IPS DF 6.9 (cell line): ENCODE data around the gene PLA2G4B.

Experiments
- DNase-seq: peaks from one replicate; pipeline ENCODE4 v3.0.0-alpha.2; 2013; ENCODE audit warnings: low read depth, low spot score
- H3K27ac ChIP-seq: one replicate; pipeline ENCODE4 v1.5.1; 2013; ENCODE audit warnings: low read length, control low read depth
- H3K27me3 ChIP-seq: 2 replicates; pipeline ENCODE4 v1.6.1; 2013; ENCODE audit warnings: mild to moderate bottlenecking, low read length; ENCODE audit not compliant: control insufficient read depth, insufficient read depth
- H3K36me3 ChIP-seq: 2 replicates; pipeline ENCODE4 v1.6.1; 2013; ENCODE audit warnings: low read length; ENCODE audit not compliant: control insufficient read depth, insufficient read depth
- H3K4me1 ChIP-seq: 2 replicates; pipeline ENCODE4 v1.6.1; 2013; ENCODE audit warnings: low read length; ENCODE audit not compliant: control insufficient read depth, insufficient read depth
- H3K4me3 ChIP-seq: 2 replicates; pipeline ENCODE4 v1.5.1; 2013; ENCODE audit warnings: mild to moderate bottlenecking, low read length
- H3K9me3 ChIP-seq: 2 replicates; pipeline ENCODE4 v1.6.1; 2013; ENCODE audit warnings: low read length, inconsistent platforms; ENCODE audit not compliant: control insufficient read depth, insufficient read depth
- WGBS: extraction: QIAGEN DNeasy Blood & Tissue Kit; methylation state at CpG from one replicate; pipeline ENCODE4 v1.1.7; 2013; ENCODE audit warnings: mixed read lengths, missing lambda C conversion rate; ENCODE audit not compliant: insufficient read length, insufficient coverage; 5-methylcytosine and 5-hydroxymethylcytosine counted together

The PLA2G4B gene

GRCh38 chr15:41886741-41887140 lies 48.1 kb downstream of the PLA2G4B start:
- H3K27ac ChIP-seq, result no peak overlapping the region
- DNase-seq, result no peak
- H3K36me3 ChIP-seq, result no peaks in the 10 kb centered on the region; the same call in 1 of the 2 replicates
- H3K4me3 ChIP-seq, result no peak overlapping the region
- peaks cover under 1% of the 10 kb centered on the region; the same call in 1 of the 2 replicates for H3K4me1 ChIP-seq
- WGBS, result no CpG with 5 or more reads among the region's 7 CpGs
- H3K27me3 ChIP-seq, result peaks cover 5% of the 10 kb centered on the region; the same call in 1 of the 2 replicates
- H3K9me3 ChIP-seq, result no peaks in the 10 kb centered on the region

- Histone ChIP-seq H3K27ac (no peak overlapping the region), H3K4me3 (no peak overlapping the region), H3K36me3 (no peaks in the 10 kb centered on the region; the same call in 1 of the 2 replicates), H3K4me1 (no peaks in the 10 kb centered on the region), H3K27me3 (peaks cover 5% of the 10 kb centered on the region; the same call in 1 of the 2 replicates), H3K9me3 (no peaks in the 10 kb centered on the region)
- no CpG with 5 or more reads among the region's 10 CpGs for WGBS
- DNase-seq, result no peak
Observed at GRCh38 chr15:41887161-41887560, 48.5 kb downstream of the PLA2G4B start.

GRCh38 chr15:41887893-41888292 lies 49.2 kb downstream of the PLA2G4B start:
- no CpG with 5 or more reads among the region's 9 CpGs for WGBS
- Histone ChIP-seq H3K4me1 (no peaks in the 10 kb centered on the region), H3K27me3 (peaks cover 1% of the 10 kb centered on the region; the same call in 1 of the 2 replicates), H3K9me3 (no peaks in the 10 kb centered on the region), H3K27ac (no peak overlapping the region), H3K36me3 (no peaks in the 10 kb centered on the region; the same call in 1 of the 2 replicates), H3K4me3 (no peak overlapping the region)
- DNase-seq, result no peak

- no peak overlapping the region for H3K4me3 ChIP-seq
- H3K4me1 ChIP-seq, result no peaks in the 10 kb centered on the region
- no peaks in the 10 kb centered on the region for H3K9me3 ChIP-seq
- H3K27ac ChIP-seq, result no peak overlapping the region
- WGBS, result no CpG with 5 or more reads among the region's 7 CpGs
- H3K36me3 ChIP-seq, result no peaks in the 10 kb centered on the region; the same call in 1 of the 2 replicates
- no peaks in the 10 kb centered on the region for H3K27me3 ChIP-seq
- DNase-seq, result no peak
Observed at GRCh38 chr15:41888662-41889253, 50.1 kb downstream of the PLA2G4B start.

GRCh38 chr15:41890050-41890690 lies 51.5 kb downstream of the PLA2G4B start:
- no peak for DNase-seq
- Histone ChIP-seq H3K4me1 (0 out of 2 replicates have a peak, but pooled peaks cover 2% of the 10 kb centered on the region), H3K4me3 (no peak overlapping the region), H3K27me3 (no peaks in the 10 kb centered on the region), H3K9me3 (no peaks in the 10 kb centered on the region), H3K27ac (no peak overlapping the region), H3K36me3 (no peaks in the 10 kb centered on the region; the same call in 1 of the 2 replicates)
- no CpG with 5 or more reads among the region's 6 CpGs for WGBS

GRCh38 chr15:41891226-41891625 lies 52.6 kb downstream of the PLA2G4B start:
- no peaks in the 10 kb centered on the region for H3K36me3 ChIP-seq
- H3K27ac ChIP-seq, result no peak overlapping the region
- 0 out of 2 replicates have a peak, but pooled peaks cover 2% of the 10 kb centered on the region for H3K4me1 ChIP-seq
- no peaks in the 10 kb centered on the region for H3K9me3 ChIP-seq
- no CpG with 5 or more reads among the region's 6 CpGs for WGBS
- H3K4me3 ChIP-seq, result no peak overlapping the region
- no peaks in the 10 kb centered on the region for H3K27me3 ChIP-seq
- DNase-seq, result no peak

GRCh38 chr15:41891946-41892345 lies 53.3 kb downstream of the PLA2G4B start:
- no peak for DNase-seq
- H3K27me3 ChIP-seq, result no peaks in the 10 kb centered on the region
- H3K4me3 ChIP-seq, result no peak overlapping the region
- no peaks in the 10 kb centered on the region for H3K36me3 ChIP-seq
- WGBS, result no CpG with 5 or more reads among the region's 3 CpGs
- H3K4me1 ChIP-seq, result 0 out of 2 replicates have a peak, but pooled peaks cover 2% of the 10 kb centered on the region
- H3K27ac ChIP-seq, result no peak overlapping the region
- H3K9me3 ChIP-seq, result no peaks in the 10 kb centered on the region

- 0 out of 2 replicates have a peak, but pooled peaks cover 2% of the 10 kb centered on the region for H3K4me1 ChIP-seq
- no peaks in the 10 kb centered on the region for H3K27me3 ChIP-seq
- WGBS, result no CpG with 5 or more reads among the region's 22 CpGs
- H3K36me3 ChIP-seq, result no peaks in the 10 kb centered on the region
- no peak for DNase-seq
- H3K4me3 ChIP-seq, result no peak overlapping the region
- H3K27ac ChIP-seq, result no peak overlapping the region
- H3K9me3 ChIP-seq, result no peaks in the 10 kb centered on the region
Observed at GRCh38 chr15:41892621-41893421, 54.2 kb downstream of the PLA2G4B start.

GRCh38 chr15:41893422-41894250 lies 55.0 kb downstream of the PLA2G4B start, which contains the start of gene SPTBN5:
TSS of gene SPTBN5 (minus strand) at chr15:41894053. CDS start at chr15:41893497, 556 bp downstream.
- no CpG with 5 or more reads among the region's 15 CpGs for WGBS
- 0 out of 2 replicates have a peak, but pooled peaks cover 2% of the 10 kb centered on the region for H3K4me1 ChIP-seq
- no peaks in the 10 kb centered on the region for H3K9me3 ChIP-seq
- no peaks in the 10 kb centered on the region for H3K27me3 ChIP-seq
- H3K36me3 ChIP-seq, result no peaks in the 10 kb centered on the region
- DNase-seq, result no peak
- no peak within 1 kb of the TSS for H3K4me3 ChIP-seq
- H3K27ac ChIP-seq, result no peak within 1 kb of the TSS
